ENCODE results near the gene NFKB2.

DNA sequence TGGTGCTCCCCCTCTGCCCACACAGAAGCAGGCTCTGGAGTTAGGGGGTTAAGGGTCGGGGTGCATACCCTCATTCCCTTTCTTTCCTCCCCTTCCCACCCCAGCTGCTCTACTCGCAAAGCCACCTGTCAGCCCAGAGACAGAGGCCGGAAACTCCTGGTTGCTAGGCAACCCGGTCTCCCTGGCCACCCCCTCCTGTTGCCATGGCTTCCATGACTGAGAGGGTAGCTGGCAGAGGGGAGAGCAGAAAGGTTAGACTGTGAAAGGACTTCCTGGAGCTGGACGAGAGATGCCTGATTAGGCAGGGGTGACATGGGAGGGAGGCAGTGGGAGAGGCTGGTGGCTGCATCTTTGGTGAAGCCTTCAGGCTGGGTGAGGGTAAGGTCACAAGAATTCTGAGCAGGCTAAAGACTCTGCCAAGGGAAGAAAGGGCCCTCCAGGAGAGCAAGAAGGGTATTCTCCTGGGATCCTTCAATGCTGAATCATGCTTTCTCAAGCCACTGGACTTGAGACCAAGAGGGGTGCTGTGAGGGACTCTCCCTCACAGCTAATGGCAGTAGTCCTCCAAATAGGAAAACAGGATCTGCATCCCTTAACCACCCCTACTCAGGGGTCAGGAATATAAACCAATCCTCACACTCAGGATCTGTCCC, 17.7 kb downstream of the NFKB2 start:
- no peak for TF ChIP-seq POLR2A (IDR thresholded peaks at IDR 0.05; ENCODE audit: extremely low read depth, insufficient read length)
- TF ChIP-seq, protein P1, sequence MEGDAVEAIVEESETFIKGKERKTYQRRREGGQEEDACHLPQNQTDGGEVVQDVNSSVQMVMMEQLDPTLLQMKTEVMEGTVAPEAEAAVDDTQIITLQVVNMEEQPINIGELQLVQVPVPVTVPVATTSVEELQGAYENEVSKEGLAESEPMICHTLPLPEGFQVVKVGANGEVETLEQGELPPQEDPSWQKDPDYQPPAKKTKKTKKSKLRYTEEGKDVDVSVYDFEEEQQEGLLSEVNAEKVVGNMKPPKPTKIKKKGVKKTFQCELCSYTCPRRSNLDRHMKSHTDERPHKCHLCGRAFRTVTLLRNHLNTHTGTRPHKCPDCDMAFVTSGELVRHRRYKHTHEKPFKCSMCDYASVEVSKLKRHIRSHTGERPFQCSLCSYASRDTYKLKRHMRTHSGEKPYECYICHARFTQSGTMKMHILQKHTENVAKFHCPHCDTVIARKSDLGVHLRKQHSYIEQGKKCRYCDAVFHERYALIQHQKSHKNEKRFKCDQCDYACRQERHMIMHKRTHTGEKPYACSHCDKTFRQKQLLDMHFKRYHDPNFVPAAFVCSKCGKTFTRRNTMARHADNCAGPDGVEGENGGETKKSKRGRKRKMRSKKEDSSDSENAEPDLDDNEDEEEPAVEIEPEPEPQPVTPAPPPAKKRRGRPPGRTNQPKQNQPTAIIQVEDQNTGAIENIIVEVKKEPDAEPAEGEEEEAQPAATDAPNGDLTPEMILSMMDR (IDR thresholded peaks at IDR 0.05; ENCODE audit: low read depth, low read length) = no peak
- TF ChIP-seq, protein P2, sequence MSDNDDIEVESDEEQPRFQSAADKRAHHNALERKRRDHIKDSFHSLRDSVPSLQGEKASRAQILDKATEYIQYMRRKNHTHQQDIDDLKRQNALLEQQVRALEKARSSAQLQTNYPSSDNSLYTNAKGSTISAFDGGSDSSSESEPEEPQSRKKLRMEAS (IDR thresholded peaks at IDR 0.05; ENCODE audit: low read depth, low read length) = no peak

All from NB4 (cell line).